Retinal pigment epithelial cell (primary cell): Measurements from ENCODE around the gene ACOXL.

ENCODE experiments used
- DNase-seq: peaks from one replicate; pipeline ENCODE4 v3.0.0-alpha.2; 2010; ENCODE audit warnings: low read depth
- H3K4me3 ChIP-seq: 2 replicates; pipeline ENCODE4 v1.5.1; 2011; ENCODE audit warnings: mild to moderate bottlenecking, low read length, control low read depth, moderate library complexity
- CTCF ChIP-seq: conservative IDR thresholded peaks from 2 replicates; pipeline ENCODE4 v1.5.1; 2011; ENCODE audit warnings: low read depth, low read length, control low read depth, inconsistent platforms

The ACOXL gene

GRCh38 chr2:111046670-111047069 is 314.3 kb downstream of the ACOXL start:
- TF ChIP-seq CTCF: no peak
- no peak for DNase-seq
- H3K4me3 ChIP-seq: no peak overlapping the region

GRCh38 chr2:111048856-111049768 is 316.7 kb downstream of the ACOXL start:
- DNase-seq: no peak
- H3K4me3 ChIP-seq: no peak overlapping the region
- no peak for TF ChIP-seq CTCF

- TF ChIP-seq CTCF: no peak
- DNase-seq: no peak
Observed at GRCh38 chr2:111049792-111050640, 317.6 kb downstream of the ACOXL start.

GRCh38 chr2:111050701-111051376 is 318.5 kb downstream of the ACOXL start:
- TF ChIP-seq CTCF: no peak
- DNase-seq: no peak
- no peak overlapping the region for H3K4me3 ChIP-seq

More at GRCh38 chr2:111049792-111050640, 317.6 kb downstream of the ACOXL start:
- H3K4me3 ChIP-seq: no peak overlapping the region

- no peak for DNase-seq
- TF ChIP-seq CTCF: no peak
- no peak overlapping the region for H3K4me3 ChIP-seq
Observed at GRCh38 chr2:111052621-111053020, 320.2 kb downstream of the ACOXL start.

- DNase-seq: no peak
- TF ChIP-seq CTCF: no peak
Observed at GRCh38 chr2:111053266-111053665, 320.9 kb downstream of the ACOXL start.

More at GRCh38 chr2:111053266-111053665, 320.9 kb downstream of the ACOXL start:
- H3K4me3 ChIP-seq: no peak overlapping the region
